A673 (cell line): ENCODE data around the gene PARPBP.

Source experiments
- CTCF ChIP-seq: fragments of 300-800, 200-600 bp; sonication (generic); conservative IDR thresholded peaks from 2 replicates; pipeline ENCODE4 v1.5.1; 2017; ENCODE audit warnings: low read depth, mild to moderate bottlenecking, antibody characterized with exemption, low read length, moderate library complexity, mixed read lengths
- EZH2 ChIP-seq: fragments of 200-600 bp; sonication (generic); IDR thresholded peaks from 2 replicates; pipeline ENCODE4 v1.6.1; 2017; ENCODE audit warnings: borderline replicate concordance, low read depth, mild to moderate bottlenecking, mixed read lengths, antibody characterized with exemption, low read length; ENCODE audit not compliant: poor library complexity, severe bottlenecking

GRCh38 chr12:102144221-102144620, 24.2 kb downstream of the PARPBP start:
- TF ChIP-seq CTCF = no peak
- TF ChIP-seq EZH2 = no peak
